DOHH2 (cell line): ENCODE measurements around the gene IL7R.

Source experiments
- H3F3A ChIP-seq: fragments of 200-600 bp; sonication (generic), shearing (Covaris generic); 2 replicates; pipeline ENCODE4 v1.6.0; 2016; ENCODE audit warnings: antibody characterized with exemption, mild to moderate bottlenecking; ENCODE audit not compliant: control insufficient read depth, insufficient read depth
- H3K27ac ChIP-seq: fragments of 200-600 bp; sonication (generic); 2 replicates; pipeline ENCODE4 v1.5.1; 2014; ENCODE audit warnings: low read depth, mild to moderate bottlenecking, low read length, moderate library complexity
- H3K27me3 ChIP-seq: fragments of 200-600 bp; sonication (generic); 2 replicates; pipeline ENCODE4 v1.6.1; 2014; ENCODE audit warnings: mild to moderate bottlenecking, low read length, mixed read lengths; ENCODE audit not compliant: control insufficient read depth
- H3K36me3 ChIP-seq: fragments of 200-600 bp; sonication (generic); 2 replicates; pipeline ENCODE4 v1.6.1; 2014; ENCODE audit warnings: mild to moderate bottlenecking, low read length, moderate library complexity, mixed read lengths; ENCODE audit not compliant: control insufficient read depth
- H3K4me1 ChIP-seq: fragments of 200-600 bp; sonication (generic); 2 replicates; pipeline ENCODE4 v1.6.1; 2014; ENCODE audit warnings: mild to moderate bottlenecking, low read length, mixed read lengths; ENCODE audit not compliant: control insufficient read depth
- H3K4me2 ChIP-seq: fragments of 200-600 bp; sonication (generic); 2 replicates; pipeline ENCODE4 v1.6.0; 2014; ENCODE audit warnings: mild to moderate bottlenecking, low read length, moderate library complexity
- H3K4me3 ChIP-seq: fragments of 200-600 bp; sonication (generic); 2 replicates; pipeline ENCODE4 v1.5.1; 2014; ENCODE audit warnings: mild to moderate bottlenecking, low read length, mixed read lengths
- H3K79me2 ChIP-seq: fragments of 200-600 bp; sonication (generic); 2 replicates; pipeline ENCODE4 v1.6.1; 2014; ENCODE audit warnings: mild to moderate bottlenecking, low read length, mixed read lengths; ENCODE audit not compliant: control insufficient read depth
- H3K9me2 ChIP-seq: fragments of 200-600 bp; sonication (generic); replicated peaks from 2 replicates; pipeline ENCODE4 v1.6.1; 2014; ENCODE audit warnings: mild to moderate bottlenecking, low read length, mixed read lengths; ENCODE audit not compliant: control insufficient read depth
- H3K9me3 ChIP-seq: fragments of 200-600 bp; sonication (generic); 2 replicates; pipeline ENCODE4 v1.6.1; 2014; ENCODE audit warnings: antibody characterized with exemption, low read length, mixed read lengths; ENCODE audit not compliant: control insufficient read depth, insufficient read depth
- H4K20me1 ChIP-seq: fragments of 200-600 bp; sonication (generic); 2 replicates; pipeline ENCODE4 v1.6.0; 2014; ENCODE audit warnings: low read depth, mild to moderate bottlenecking, antibody characterized with exemption, low read length, moderate library complexity; ENCODE audit not compliant: control insufficient read depth, insufficient read depth
- EZH2phosphoT487 ChIP-seq: fragments of 200-600 bp; sonication (generic); IDR thresholded peaks from 2 replicates; pipeline ENCODE4 v1.6.1; 2017; ENCODE audit warnings: borderline replicate concordance, mild to moderate bottlenecking, antibody characterized with exemption, low read length, moderate library complexity, mixed read lengths
- TF ChIP-seq, protein P1 (sequence below): fragments of 200-600 bp; sonication (generic); IDR thresholded peaks from one replicate; pipeline ENCODE4 v1.5.1; 2014; ENCODE audit warnings: antibody characterized with exemption, mild to moderate bottlenecking, low read depth, low read length; ENCODE audit not compliant: poor library complexity, severe bottlenecking

Gene IL7R

GRCh38 chr5:35924122-35924949, 67.6 kb downstream of the IL7R start:
- Histone ChIP-seq H3F3A (no peaks in the 10 kb centered on the region), H3K79me2 (no peaks in the 10 kb centered on the region), H3K4me1 (peaks cover 47% of the 10 kb centered on the region), H3K27ac (no peak overlapping the region), H3K4me2 (no peak overlapping the region), H3K9me2 (no peaks in the 10 kb centered on the region), H3K27me3 (no peaks in the 10 kb centered on the region), H4K20me1 (no peaks in the 10 kb centered on the region), H3K9me3 (peaks cover 7% of the 10 kb centered on the region; the same call in 1 of the 2 replicates), H3K4me3 (no peak overlapping the region), H3K36me3 (no peaks in the 10 kb centered on the region)
- no peak for TF ChIP-seq EZH2phosphoT487
- TF ChIP-seq, protein P1, sequence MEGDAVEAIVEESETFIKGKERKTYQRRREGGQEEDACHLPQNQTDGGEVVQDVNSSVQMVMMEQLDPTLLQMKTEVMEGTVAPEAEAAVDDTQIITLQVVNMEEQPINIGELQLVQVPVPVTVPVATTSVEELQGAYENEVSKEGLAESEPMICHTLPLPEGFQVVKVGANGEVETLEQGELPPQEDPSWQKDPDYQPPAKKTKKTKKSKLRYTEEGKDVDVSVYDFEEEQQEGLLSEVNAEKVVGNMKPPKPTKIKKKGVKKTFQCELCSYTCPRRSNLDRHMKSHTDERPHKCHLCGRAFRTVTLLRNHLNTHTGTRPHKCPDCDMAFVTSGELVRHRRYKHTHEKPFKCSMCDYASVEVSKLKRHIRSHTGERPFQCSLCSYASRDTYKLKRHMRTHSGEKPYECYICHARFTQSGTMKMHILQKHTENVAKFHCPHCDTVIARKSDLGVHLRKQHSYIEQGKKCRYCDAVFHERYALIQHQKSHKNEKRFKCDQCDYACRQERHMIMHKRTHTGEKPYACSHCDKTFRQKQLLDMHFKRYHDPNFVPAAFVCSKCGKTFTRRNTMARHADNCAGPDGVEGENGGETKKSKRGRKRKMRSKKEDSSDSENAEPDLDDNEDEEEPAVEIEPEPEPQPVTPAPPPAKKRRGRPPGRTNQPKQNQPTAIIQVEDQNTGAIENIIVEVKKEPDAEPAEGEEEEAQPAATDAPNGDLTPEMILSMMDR, result no peak

DNA sequence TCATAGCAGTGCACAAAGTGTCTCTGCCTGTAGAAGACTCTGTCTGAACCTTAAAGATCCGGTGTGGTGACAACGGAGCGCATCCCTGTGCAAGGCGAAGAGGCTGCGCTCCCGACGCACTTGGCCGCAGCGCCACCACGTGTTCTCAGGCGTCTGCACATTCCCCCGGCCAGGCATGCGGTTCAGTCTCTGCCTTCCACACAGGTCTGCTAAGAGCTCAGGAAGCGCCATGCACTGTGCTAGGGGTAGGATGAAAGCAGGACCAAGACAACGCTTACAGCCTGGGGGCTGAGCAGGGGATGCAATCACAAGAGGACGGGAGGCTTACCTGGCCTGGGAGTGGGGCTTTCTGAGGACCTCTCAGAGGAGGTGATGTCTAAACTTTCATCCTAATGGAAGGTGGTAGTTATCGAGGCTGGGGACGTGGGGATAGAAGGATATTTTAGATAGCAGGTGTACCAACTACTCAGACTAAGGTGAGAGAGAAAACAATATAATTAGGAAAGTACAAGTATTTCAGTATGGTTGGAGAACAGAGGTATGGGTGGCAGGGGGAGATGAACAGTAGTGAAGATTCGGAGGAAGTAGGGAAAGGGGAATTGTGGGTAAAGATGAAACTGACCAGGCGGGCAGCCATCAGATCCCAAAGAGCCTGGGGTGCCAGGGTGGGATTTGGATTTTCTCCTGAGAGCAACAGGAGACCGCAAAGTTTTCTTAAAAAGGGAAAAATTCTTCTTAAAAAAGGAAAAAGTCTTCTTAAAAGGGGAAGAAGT, 68.4 kb downstream of the IL7R start:
- Histone ChIP-seq H3K4me3 (no peak overlapping the region), H3K9me2 (no peaks in the 10 kb centered on the region)

GRCh38 chr5:35926389-35927051, 69.8 kb downstream of the IL7R start:
- Histone ChIP-seq H3K4me3 (no peak overlapping the region), H3K4me1 (peaks cover 45% of the 10 kb centered on the region), H3K27me3 (no peaks in the 10 kb centered on the region), H3K4me2 (no peak overlapping the region), H3F3A (no peaks in the 10 kb centered on the region), H3K9me3 (no peaks in the 10 kb centered on the region), H3K27ac (no peak overlapping the region), H3K79me2 (no peaks in the 10 kb centered on the region), H4K20me1 (no peaks in the 10 kb centered on the region), H3K9me2 (no peaks in the 10 kb centered on the region), H3K36me3 (no peaks in the 10 kb centered on the region)
- no peak for TF ChIP-seq EZH2phosphoT487
- TF ChIP-seq, protein P1, result peak; percentile 76

More for the DNA sequence above, 68.4 kb downstream of the IL7R start:
- no peak for TF ChIP-seq EZH2phosphoT487
- TF ChIP-seq, protein P1, result peak; percentile 67
- Histone ChIP-seq H4K20me1 (no peaks in the 10 kb centered on the region), H3K27me3 (no peaks in the 10 kb centered on the region), H3K4me2 (peak overlapping the region; percentile 25; the same call in 1 of the 2 replicates), H3K27ac (no peak overlapping the region), H3K4me1 (peaks cover 47% of the 10 kb centered on the region), H3F3A (no peaks in the 10 kb centered on the region), H3K36me3 (no peaks in the 10 kb centered on the region), H3K79me2 (no peaks in the 10 kb centered on the region), H3K9me3 (no peaks in the 10 kb centered on the region)
